Fibroblast of the aortic adventitia (primary cell): ENCODE measurements around the gene DOHH. TPM values are rescaled to one million over a fixed set of nuclear protein-coding genes. Genes with fewer than 3 reads are reported as not detected.
"Not testable (repeated sequence)": the region's sequence is repeated elsewhere in the genome, so short reads cannot be mapped to it uniquely, and the experiment has no call there.

ENCODE experiments used
- DNase-seq: peaks from one replicate; pipeline ENCODE4 v3.0.0-alpha.2; 2010; ENCODE audit warnings: low read depth
- H3K4me3 ChIP-seq: 2 replicates; pipeline ENCODE4 v1.5.1; 2011; ENCODE audit warnings: low read depth, mild to moderate bottlenecking, control low read depth, low read length, moderate library complexity
- CTCF ChIP-seq: IDR thresholded peaks from 2 replicates; pipeline ENCODE4 v1.5.1; 2011; ENCODE audit warnings: mild to moderate bottlenecking, low read length, control low read depth, inconsistent platforms; ENCODE audit not compliant: insufficient read depth
- total RNA-seq: library from RNA; depleted of rRNA; stranded (reverse); fragments of >200 nt; gene quantifications from 2 replicates; pipeline ENCODE4 v1.2.3, GENCODE V29; 2012; ENCODE audit warnings: low replicate concordance

Gene DOHH
- total RNA-seq, 1 donor: 6.5 TPM

- TF ChIP-seq CTCF: no peak
- H3K4me3 ChIP-seq: no peak overlapping the region
- DNase-seq: no peak
These were observed 13.0 kb upstream of the DOHH start for GRCh38 chr19:3513229-3514140.

- H3K4me3 ChIP-seq: no peak overlapping the region
- TF ChIP-seq CTCF: no peak
- no peak for DNase-seq
These were observed 12.2 kb upstream of the DOHH start for GRCh38 chr19:3512562-3513228.

- no peak for TF ChIP-seq CTCF
- H3K4me3 ChIP-seq: no peak overlapping the region
- DNase-seq: no peak
These were observed 11.2 kb upstream of the DOHH start for GRCh38 chr19:3511506-3512251.

GRCh38 chr19:3510727-3511126, 10.3 kb upstream of the DOHH start:
- no peak overlapping the region for H3K4me3 ChIP-seq
- DNase-seq: no peak
- TF ChIP-seq CTCF: no peak

- DNase-seq: peak; percentile 53
- no peak overlapping the region for H3K4me3 ChIP-seq
- TF ChIP-seq CTCF: no peak
These were observed 9.1 kb upstream of the DOHH start for GRCh38 chr19:3509566-3509989.

GRCh38 chr19:3508771-3509535, 8.5 kb upstream of the DOHH start:
- no peak for DNase-seq

GRCh38 chr19:3508121-3508661, 7.7 kb upstream of the DOHH start:
- H3K4me3 ChIP-seq, DNase-seq: not testable (repeated sequence)

More at GRCh38 chr19:3508771-3509535, 8.5 kb upstream of the DOHH start:
- H3K4me3 ChIP-seq: no peak overlapping the region
- TF ChIP-seq CTCF: no peak
